HT1080 (cell line): Measurements from ENCODE around the gene GABRE. TPM values are rescaled to one million over a fixed set of nuclear protein-coding genes. Genes with fewer than 3 reads are reported as not detected.
"Not testable (repeated sequence)": the region's sequence is repeated elsewhere in the genome, so short reads cannot be mapped to it uniquely, and the experiment has no call there.

Experiments
- DNase-seq: peaks from one replicate; pipeline ENCODE4 v3.0.0-alpha.2; 2015; ENCODE audit warnings: low read depth
- total RNA-seq: library from RNA; depleted of rRNA; stranded (reverse); fragments of >200 nt; shearing (Covaris generic); gene quantifications from 2 replicates; pipeline ENCODE4 v1.2.3, GENCODE V29; 2014

GABRE gene
- total RNA-seq, 1 experiment from 2014 or later = 3.7 TPM

DNA sequence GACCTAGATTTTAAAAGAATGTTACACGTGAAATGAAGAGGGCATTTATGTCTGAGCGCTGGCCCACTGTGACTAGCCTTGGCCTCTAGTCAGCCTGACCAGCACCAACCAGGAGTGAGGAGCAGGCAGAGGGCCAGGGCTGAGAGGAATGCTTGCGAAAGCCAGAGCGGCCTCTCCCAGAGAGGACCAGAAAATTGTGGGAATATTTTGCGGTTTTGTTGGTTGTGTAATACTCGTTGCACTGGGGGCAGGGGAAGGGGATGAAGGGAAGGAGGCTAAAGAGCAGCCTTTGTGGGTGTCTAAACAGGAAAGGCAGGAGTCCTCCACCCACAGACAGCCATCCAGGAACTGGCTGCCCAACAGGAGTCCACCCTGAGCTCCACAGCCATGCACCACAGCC lies 3.8 kb downstream of the GABRE start:
- DNase-seq = peak; percentile 91

DNA sequence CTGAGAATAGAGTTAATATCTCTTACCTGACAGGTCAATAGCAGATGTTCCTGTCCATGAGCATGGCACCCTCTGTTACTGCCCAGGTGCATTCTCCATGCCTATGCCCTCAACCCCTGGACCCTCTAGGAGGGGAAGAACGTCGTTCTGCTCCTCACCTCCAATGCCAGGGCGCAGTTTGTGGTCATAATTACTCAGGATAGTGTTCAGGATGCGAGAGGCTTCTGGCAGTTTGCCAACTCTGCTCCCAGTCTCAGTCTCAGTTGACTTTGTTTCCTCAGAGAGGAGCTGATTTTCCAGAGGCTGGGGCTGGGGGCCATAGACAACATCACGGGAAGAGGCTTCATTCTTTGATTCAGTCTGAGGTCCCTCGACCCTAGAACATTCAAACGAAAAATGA lies 4.4 kb downstream of the GABRE start:
- DNase-seq = no peak

DNA sequence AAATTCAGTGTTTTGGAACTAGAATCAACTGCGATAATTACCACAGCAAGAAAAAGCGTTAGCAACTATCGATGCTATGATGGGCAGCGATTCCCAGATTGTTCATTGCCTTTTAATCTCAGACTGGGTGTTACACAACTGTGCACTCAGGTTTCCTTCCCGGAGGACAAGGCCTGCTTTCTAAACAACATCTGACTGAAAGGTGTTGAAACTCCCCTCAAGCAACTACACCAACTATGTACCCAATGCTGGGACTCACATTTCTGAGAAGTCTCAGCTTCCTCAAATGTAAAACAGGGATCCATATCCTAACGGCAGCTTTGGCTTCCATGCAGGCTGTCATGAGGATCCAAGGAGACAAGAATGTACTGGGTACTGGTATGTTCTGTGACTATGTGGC lies 8.2 kb downstream of the GABRE start:
- no peak for DNase-seq

DNA sequence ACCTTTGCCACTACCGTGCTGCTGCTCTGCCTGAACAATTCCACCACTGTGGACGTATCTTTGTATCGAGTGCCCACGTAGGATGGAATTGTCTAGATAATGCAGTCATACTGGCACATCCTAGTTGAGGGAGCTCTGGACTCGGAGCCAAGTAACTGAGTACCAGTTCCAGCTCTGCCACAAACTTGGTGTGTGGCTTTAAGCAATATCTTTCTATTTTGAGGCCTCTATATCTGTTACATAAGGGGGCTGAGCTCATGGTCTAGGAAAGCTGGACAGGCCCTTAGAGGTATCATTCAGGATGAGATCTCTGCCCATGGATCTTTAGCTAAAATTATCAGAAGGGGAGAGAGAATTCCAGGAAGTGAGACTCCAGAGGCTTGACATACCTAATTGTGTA lies 12.4 kb downstream of the GABRE start:
- DNase-seq = no peak

DNA sequence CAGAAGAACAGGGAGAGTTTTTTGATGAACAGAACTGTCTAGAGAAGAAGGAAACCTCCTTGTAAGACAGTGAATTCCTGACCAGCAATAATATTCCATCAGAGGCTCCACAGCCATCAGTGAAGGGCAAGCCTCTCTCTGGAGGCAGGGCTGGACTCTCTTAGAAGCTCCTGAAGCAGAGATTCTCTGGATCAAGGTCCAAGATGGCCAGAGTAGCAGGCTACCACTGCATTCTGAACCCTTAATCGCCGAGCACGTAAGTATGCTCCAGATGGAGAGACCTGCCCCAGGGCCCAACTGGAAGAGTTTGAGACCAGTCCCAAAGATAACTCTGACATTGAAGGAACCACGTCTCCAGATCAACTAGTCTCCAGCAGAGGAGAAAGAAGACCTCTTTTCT lies 16.4 kb downstream of the GABRE start:
- no peak for DNase-seq

DNA sequence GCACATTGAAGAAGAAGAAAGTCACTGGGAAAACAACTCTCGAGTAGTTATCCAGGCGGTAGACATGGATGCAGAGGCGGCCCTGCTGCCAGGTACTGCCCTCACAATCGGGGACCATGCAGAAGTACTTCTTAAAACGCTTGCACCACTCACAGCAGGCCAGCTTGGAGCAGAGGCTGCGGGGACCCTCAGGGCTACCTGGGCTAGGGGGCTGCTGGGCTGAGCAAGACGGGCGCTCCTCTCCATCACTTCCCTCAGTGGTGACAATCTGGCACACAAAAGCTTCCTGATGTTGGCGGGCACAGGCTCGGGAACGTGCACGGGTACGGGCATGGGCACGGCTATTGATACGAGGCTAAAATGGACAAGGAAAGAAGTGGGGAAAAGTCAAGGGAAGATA lies 19.7 kb downstream of the GABRE start:
- DNase-seq = no peak

DNA sequence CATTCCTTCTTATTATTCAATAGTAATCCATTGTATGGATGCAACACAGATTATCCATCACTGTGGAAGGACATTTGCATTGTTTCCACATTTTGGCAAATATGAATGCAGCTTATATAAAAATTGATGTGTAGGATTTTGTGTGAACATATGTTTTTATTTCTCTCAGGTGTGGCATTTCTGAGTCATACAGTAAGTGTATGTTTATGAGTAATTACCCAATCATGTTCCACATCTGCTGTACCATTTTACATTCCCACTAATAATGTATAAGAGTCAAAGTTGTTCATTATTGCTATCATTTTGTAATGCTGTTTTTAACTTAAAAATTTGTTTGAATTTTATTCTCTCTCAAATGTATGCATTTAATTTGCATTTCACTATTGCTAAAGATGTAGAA lies 36.3 kb downstream of the GABRE start:
- no peak for DNase-seq

DNA sequence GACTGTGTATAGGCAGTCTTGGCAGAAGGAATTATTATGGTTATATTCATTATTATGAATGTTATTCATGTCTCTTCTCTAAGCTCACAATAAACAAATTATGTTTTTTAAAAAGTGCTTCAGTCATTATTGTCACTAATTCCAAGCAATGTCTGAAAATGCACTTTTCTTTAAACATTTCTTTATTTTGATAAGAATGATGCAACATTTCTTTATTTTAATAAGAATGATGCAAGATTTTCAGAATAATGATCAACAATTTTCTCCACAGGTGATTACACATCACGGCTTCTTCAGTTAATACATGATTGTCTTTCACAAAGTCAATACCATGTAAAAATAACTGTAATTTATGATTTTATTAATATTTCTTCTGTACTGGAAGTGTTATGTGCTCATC lies 39.1 kb downstream of the GABRE start:
- DNase-seq = no peak

DNA sequence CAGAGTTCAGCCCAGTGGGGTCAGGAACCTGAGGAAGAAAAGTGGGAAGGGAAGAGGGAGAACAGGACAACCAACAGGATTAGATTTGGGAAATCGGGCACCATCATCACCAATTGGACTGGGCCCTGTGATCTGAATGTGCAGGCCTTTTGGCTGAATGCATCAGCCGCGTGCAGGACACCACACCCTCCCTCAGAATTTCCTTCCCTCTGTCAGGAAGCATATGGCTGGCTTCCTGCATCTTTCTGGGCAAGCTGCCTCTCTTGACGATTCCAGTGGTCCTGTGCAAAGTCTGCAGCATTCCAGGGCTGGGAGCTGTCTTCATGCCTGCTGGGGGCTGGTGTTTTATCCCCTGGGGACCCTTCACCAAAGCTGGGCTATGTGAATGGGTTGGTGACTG lies 45.4 kb downstream of the GABRE start:
- no peak for DNase-seq

DNA sequence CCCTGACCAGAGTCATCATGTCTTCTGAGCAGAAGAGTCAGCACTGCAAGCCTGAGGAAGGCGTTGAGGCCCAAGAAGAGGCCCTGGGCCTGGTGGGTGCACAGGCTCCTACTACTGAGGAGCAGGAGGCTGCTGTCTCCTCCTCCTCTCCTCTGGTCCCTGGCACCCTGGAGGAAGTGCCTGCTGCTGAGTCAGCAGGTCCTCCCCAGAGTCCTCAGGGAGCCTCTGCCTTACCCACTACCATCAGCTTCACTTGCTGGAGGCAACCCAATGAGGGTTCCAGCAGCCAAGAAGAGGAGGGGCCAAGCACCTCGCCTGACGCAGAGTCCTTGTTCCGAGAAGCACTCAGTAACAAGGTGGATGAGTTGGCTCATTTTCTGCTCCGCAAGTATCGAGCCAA lies 50.8 kb downstream of the GABRE start:
- no peak for DNase-seq

DNA sequence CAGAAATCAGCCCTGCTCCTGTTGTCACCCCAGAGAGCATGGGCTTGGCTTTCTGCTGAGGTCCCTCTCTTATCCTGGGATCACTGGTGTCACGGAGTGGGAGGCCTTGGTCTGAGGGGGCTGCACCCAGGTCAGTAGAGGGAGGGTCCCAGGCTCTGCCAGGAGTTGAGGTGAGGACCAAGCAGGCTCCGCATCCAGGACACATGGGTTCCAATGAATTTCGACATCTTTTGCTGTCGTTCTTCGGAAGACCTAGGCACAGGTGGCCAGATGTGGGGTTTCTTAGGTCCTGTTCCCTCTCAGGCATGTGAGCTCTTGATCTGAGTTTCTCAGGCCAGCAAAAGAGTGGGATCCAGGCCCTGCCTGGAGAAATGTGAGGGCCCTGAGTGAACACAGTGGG lies 51.8 kb downstream of the GABRE start:
- DNase-seq = no peak

DNA sequence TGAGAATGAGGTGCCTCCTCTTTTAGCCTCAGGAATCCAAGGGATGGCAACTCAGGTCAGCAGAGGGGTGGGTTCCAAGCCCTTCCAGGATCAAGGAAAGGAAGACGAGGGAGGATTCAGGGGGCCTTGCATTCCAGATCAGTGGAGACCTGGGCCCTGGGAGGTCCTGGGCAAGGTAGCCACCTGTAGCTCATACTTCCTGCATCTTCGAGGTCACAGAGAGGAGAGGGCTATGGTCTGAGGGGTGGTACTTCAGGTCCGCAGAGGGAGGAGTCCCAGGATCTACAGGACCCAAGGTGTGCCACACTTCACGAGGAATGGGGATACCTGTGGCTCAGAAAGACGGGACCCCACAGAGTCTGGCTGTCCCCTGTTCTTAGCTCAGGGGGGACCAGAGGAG lies 52.6 kb downstream of the GABRE start:
- no peak for DNase-seq

DNA sequence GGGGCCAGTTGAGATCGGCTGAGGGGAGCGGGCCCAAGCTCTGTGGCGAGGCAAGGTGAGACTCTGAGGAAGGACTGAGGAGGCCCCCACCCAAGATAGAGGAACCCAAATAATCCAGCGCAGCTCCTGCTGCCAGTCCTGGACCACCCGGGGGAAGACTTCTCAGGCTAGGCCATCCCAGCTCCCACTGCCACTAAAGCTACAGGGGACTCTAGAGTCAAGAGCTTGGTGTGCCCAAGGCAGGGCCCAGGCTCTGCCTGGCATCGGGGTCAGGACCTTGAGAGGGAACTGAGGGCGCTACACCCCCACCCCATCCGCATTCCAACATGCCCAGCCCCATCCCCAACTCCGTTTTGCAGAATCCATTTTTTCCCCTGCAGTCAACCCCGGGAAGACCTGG lies 53.2 kb downstream of the GABRE start:
- DNase-seq = no peak

DNA sequence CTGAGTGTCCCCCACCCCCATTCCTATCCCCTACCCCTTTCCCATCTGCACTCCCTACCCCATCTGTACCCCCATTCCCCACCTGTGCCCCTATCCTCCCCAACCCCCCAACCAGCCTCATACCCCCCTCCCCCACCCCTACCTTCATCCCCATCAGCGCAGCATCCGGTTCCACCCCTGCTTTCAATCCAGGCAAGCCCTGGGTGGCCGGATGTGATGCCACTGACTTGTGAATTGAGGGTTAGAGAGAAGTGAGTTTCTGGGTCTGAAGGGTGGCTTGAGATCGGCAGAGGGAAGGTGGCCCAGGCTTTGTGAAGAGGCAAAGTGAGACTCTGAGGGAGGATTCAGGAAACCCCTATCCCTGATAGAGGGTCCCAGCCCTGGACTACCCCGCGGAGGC lies 53.9 kb downstream of the GABRE start:
- no peak for DNase-seq

DNA sequence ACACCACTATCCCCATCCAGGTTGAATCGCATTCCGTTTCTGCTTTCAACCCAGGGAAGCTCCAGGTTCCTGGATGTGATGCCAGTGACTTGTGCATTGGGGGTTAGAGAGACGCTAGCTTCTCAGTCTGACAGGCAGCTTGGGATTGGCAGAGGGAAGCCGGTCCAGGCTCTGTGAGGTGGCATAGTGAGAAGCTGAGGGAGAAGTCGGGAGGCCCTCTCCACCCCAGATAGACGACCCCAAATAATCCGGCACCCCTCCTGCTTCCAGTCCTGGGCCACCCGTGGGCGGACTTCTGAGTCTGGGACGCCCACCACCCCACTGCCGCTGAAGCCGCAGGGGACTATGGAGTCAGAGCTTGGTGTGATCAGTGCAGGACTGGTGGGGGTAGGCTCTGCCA lies 54.4 kb downstream of the GABRE start:
- no peak for DNase-seq

DNA sequence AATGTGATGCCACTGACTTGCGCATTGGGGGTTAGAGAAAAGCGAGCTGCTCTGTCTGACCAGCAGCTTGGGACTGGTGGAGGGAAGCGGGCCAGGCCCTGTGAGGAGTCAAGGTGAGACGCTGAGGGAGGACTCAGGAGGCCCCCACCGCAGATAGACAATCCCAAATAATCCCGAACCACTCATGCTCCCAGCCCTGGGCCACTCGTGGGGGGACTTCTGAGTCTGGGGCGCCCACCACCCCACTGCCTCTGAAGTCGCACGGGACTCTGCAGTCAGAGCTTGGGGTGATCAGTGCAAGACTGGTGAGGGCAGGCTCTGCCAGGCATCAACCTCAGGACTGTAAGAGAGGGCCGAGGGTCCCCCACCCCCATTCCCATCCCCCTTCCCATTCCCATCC lies 54.9 kb downstream of the GABRE start:
- no peak for DNase-seq

DNA sequence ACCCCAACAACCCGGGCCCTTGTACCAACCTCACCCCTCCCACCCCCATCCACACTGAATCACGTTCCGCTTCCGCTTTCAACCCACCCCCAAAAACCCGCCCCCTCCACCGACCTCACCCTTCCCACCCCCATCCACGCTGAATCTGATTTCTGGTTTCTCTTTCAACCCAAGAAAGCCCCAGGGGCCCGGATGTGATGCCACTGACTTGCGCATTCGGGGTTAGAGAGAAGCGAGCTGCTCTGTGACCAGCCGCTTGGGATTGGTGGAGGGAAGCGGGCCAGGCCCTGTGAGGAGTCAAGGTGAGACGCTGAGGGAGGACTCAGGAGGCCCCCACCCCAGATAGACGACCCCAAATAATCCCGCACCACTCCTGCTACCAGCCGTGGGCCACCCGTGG lies 55.7 kb downstream of the GABRE start:
- DNase-seq = not testable (repeated sequence)

DNA sequence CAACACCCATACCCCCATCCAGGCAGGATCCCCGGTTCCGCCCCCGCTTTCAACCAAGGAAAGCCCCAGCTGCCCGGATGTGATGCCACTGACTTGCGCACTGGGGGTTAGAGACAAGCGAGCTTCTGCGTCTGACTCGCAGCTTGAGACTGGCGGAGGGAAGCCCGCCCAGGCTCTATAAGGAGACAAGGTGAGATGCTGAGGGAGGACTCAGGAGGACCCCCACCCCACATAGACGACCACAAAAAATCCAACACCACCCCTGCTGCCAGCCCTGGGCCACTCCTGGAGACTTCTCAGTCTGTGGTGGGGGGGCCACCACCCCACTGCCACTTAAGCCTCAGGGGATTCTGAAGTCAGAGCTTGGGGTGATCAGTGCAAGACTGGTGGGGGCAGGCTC lies 61.7 kb downstream of the GABRE start, which contains the start of gene MAGEA4:
Gene MAGEA4 (plus strand): TSS at position 110 of the 400 bp plus-strand sequence. CDS start 10,776 bp downstream, outside the sequence.
- DNase-seq = no peak

DNA sequence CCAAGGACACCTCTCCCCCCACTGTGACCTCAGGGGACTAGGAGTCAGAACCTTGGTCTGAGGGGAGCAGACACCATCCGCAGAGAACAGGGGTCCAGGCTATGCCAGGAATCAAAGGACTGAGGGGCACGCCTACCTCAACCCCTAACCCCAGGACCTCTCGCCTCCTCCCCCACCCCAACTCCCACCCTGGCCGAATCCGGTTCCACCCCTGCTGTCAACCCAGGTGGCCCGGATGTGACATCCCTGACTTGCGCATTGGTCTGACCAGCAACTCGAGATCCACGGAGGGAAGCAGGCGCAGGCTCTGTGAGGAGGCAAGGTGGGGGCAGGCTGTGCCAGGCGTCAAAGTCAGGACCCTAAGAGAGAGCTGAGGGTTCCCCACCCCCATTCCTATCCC lies 62.3 kb downstream of the GABRE start:
- no peak for DNase-seq

DNA sequence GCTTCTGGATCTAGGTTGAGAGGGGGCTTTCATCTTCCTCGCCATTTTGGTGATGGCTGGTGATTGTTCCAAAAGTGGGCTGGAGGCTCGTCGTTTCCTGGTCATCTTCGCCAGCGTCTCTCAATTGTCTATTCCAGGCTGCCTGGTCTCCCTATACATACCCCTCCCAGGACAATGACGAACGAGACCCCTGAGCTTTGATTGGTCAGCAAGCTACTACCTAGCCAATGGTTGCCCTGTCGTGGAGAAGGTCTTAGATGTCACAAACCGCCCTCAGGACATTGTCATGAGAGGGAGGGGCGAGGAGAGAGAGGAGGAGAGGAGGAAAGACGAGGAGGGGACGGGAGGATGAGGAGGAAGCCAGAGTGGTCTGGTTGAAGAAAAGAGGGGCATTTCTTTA lies 69.5 kb downstream of the GABRE start:
- DNase-seq = no peak
